Osteoblast (primary cell): Measurements from ENCODE around the gene NKD2. TPM values are rescaled to one million over a fixed set of nuclear protein-coding genes. Genes with fewer than 3 reads are reported as not detected.

Source experiments
- DNase-seq: peaks from one replicate; pipeline ENCODE4 v3.0.0; 2011; ENCODE audit warnings: low spot score, mixed read lengths; ENCODE audit not compliant: insufficient read length; ENCODE audit errors: missing footprints
- H2AFZ ChIP-seq: 2 replicates; pipeline ENCODE4 v1.6.0; 2011; ENCODE audit warnings: mild to moderate bottlenecking, low read length
- H3K27ac ChIP-seq: 2 replicates; pipeline ENCODE4 v1.5.1; 2011; ENCODE audit warnings: mild to moderate bottlenecking, low read depth, low read length, moderate library complexity
- H3K27me3 ChIP-seq: 2 replicates; pipeline ENCODE4 v1.6.0; 2012; ENCODE audit warnings: mild to moderate bottlenecking, control low read depth, inconsistent platforms, low read length, moderate library complexity; ENCODE audit not compliant: insufficient read depth
- H3K36me3 ChIP-seq: 2 replicates; pipeline ENCODE4 v1.5.1; 2011; ENCODE audit warnings: mild to moderate bottlenecking, low read length, control low read depth, moderate library complexity; ENCODE audit not compliant: insufficient read depth
- H3K4me1 ChIP-seq: 2 replicates; pipeline ENCODE4 v1.5.1; 2011; ENCODE audit warnings: mild to moderate bottlenecking, low read length, control low read depth, moderate library complexity; ENCODE audit not compliant: insufficient read depth
- H3K4me2 ChIP-seq: 2 replicates; pipeline ENCODE4 v1.6.0; 2011; ENCODE audit warnings: mild to moderate bottlenecking, low read length; ENCODE audit not compliant: insufficient read depth
- H3K4me3 ChIP-seq: fragments of 200-600 bp; sonication (generic); 3 replicates; pipeline ENCODE4 v1.5.1; 2012; ENCODE audit warnings: mild to moderate bottlenecking, low read length, inconsistent platforms; ENCODE audit not compliant: insufficient read depth
- H3K79me2 ChIP-seq: 2 replicates; pipeline ENCODE4 v1.6.0; 2012; ENCODE audit warnings: mild to moderate bottlenecking, low read length, control low read depth, inconsistent platforms; ENCODE audit not compliant: insufficient read depth
- H3K9me3 ChIP-seq: 2 replicates; pipeline ENCODE4 v1.5.1; 2011; ENCODE audit warnings: low read depth, low read length, control low read depth
- H4K20me1 ChIP-seq: 2 replicates; pipeline ENCODE4 v1.6.0; 2012; ENCODE audit warnings: mild to moderate bottlenecking, low read length, control low read depth; ENCODE audit not compliant: insufficient read depth
- total RNA-seq: library from RNA; depleted of rRNA; stranded (reverse); fragments of >200 nt; gene quantifications from 2 replicates; pipeline ENCODE4 v1.2.3, GENCODE V29; 2012
- TF ChIP-seq, protein P1 (sequence below): IDR thresholded peaks from 2 replicates; pipeline ENCODE4 v1.5.1; 2011; ENCODE audit warnings: mild to moderate bottlenecking, low read depth, low read length, moderate library complexity; ENCODE audit errors: extremely low read depth

The NKD2 gene
- total RNA-seq, 1 donor: under 0.01 TPM

DNA sequence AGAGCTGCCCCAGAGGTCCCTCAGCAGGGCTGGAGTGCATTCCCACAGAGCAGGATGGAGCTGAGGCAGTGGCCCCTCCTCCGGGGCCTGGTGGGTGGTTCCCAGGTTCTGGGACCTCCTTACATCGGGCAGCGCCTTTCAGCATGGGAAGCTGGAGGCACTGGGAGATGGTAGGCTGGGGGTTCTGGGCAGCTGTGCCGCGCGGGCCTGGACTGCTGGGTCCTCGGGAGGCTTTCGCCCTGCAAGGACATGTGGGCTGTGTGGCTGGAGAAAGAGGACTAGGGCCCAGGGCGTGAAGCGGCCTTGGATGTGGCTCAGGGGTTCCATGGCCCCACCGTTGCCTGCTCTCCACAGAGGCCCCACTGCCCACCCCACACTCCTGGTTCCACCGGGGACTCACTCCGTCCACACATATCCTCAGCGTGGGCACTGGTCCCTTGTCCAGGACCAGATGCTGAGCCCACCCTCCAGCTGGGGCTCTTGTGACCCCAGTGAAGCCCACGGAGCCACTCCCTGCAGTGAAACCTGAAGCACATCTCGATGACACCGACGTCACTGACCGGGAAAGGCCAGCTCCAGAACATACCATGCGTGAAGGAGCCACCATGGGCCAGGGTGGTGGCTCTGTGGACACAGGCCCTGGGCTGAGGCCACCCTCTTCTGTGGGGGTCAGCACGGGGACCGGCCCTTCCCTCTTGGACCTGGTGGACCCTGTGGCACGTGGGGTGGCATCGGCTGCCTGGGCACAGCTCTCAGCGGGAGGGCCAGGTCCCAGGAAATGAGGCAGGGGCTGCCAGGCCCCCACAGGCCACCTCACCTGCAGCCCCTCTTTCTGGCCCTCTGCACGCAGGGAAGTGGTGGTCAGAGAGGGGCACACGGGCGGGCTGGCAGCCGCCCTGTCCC, 31.5 kb upstream of the NKD2 start:
- no peak overlapping the region for H2AFZ ChIP-seq
- H3K36me3 ChIP-seq: no peaks in the 10 kb centered on the region
- H3K79me2 ChIP-seq: no peaks in the 10 kb centered on the region
- no peaks in the 10 kb centered on the region for H3K4me1 ChIP-seq
- TF ChIP-seq, protein P1, sequence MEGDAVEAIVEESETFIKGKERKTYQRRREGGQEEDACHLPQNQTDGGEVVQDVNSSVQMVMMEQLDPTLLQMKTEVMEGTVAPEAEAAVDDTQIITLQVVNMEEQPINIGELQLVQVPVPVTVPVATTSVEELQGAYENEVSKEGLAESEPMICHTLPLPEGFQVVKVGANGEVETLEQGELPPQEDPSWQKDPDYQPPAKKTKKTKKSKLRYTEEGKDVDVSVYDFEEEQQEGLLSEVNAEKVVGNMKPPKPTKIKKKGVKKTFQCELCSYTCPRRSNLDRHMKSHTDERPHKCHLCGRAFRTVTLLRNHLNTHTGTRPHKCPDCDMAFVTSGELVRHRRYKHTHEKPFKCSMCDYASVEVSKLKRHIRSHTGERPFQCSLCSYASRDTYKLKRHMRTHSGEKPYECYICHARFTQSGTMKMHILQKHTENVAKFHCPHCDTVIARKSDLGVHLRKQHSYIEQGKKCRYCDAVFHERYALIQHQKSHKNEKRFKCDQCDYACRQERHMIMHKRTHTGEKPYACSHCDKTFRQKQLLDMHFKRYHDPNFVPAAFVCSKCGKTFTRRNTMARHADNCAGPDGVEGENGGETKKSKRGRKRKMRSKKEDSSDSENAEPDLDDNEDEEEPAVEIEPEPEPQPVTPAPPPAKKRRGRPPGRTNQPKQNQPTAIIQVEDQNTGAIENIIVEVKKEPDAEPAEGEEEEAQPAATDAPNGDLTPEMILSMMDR: no peak
- no peak overlapping the region for H3K27ac ChIP-seq
- peaks cover 17% of the 10 kb centered on the region for H3K27me3 ChIP-seq
- H3K9me3 ChIP-seq: no peaks in the 10 kb centered on the region
- H3K4me3 ChIP-seq: no peak overlapping the region
- no peak overlapping the region for H3K4me2 ChIP-seq
- H4K20me1 ChIP-seq: no peaks in the 10 kb centered on the region
- DNase-seq: peak; percentile 51

DNA sequence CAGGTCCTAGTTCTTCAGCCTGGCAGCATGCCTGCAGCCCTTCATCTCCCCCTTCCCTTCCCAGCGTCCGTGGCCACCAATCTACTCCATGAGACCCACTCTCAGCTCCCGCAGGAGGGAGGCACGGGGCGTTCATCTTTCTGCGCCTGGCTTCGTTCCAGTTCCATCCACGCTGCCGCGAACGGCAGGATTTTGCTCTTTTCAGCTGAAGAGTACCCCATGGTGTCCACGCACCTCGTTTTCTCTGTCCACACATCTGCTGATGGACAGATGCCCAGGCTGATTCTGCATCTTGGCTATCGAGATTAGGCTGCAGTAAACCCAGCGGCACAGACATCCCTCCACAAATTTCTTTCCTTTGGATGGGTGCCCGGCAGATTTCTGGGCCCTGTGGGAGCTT, 30.5 kb upstream of the NKD2 start:
- H3K4me1 ChIP-seq: no peaks in the 10 kb centered on the region
- H3K27me3 ChIP-seq: peaks cover 16% of the 10 kb centered on the region
- H3K27ac ChIP-seq: no peak overlapping the region
- H3K4me2 ChIP-seq: no peak overlapping the region
- no peaks in the 10 kb centered on the region for H3K79me2 ChIP-seq
- no peaks in the 10 kb centered on the region for H3K9me3 ChIP-seq
- H3K36me3 ChIP-seq: no peaks in the 10 kb centered on the region
- H4K20me1 ChIP-seq: no peaks in the 10 kb centered on the region
- peak; percentile 71 for DNase-seq
- H2AFZ ChIP-seq: no peak overlapping the region
- TF ChIP-seq, protein P1: no peak
- H3K4me3 ChIP-seq: no peak overlapping the region

GRCh38 chr5:978693-979092, 29.9 kb upstream of the NKD2 start:
- H3K4me1 ChIP-seq: peaks cover 3% of the 10 kb centered on the region
- no peaks in the 10 kb centered on the region for H3K79me2 ChIP-seq
- H3K36me3 ChIP-seq: no peaks in the 10 kb centered on the region
- no peak overlapping the region for H3K4me2 ChIP-seq
- peaks cover 14% of the 10 kb centered on the region for H3K27me3 ChIP-seq
- no peaks in the 10 kb centered on the region for H3K9me3 ChIP-seq
- H3K4me3 ChIP-seq: no peak overlapping the region
- H4K20me1 ChIP-seq: no peaks in the 10 kb centered on the region
- H2AFZ ChIP-seq: no peak overlapping the region
- TF ChIP-seq, protein P1: no peak
- H3K27ac ChIP-seq: no peak overlapping the region
- peak; percentile 81 for DNase-seq

DNA sequence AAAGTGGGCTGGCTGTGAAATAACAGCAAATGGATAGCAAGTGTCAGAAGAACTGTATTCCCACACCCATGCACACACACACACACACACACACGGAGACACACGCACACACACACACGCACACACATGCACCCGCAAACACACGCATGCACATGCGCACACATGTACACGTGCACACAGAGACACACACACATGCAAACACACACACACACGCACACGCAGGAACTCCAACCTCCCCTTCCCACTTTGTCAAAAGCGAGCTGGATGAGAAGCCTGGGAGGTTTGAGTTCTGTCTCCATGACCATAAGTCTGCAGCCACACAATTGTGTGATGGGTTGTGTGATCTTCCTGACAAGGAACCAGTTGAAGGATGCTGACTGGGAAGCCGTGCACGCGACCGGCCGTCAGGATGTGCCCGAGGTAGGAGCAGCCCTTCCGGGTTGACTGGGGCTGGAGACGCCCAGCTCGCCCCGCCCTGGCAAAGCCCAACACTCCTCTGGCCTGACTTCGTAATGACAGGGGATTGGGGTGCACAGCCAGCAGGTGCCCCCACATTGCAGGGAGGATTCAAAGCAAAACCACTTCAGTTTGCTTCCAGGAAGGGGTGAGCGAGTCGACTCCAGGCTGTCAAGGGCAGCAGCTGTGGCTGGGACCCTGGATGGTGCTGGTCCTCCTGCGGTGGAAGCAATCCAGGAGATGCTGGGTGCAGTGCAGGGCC, 29.3 kb upstream of the NKD2 start:
- TF ChIP-seq, protein P1: no peak
- no peaks in the 10 kb centered on the region for H4K20me1 ChIP-seq
- peaks cover 17% of the 10 kb centered on the region for H3K27me3 ChIP-seq
- H3K4me1 ChIP-seq: peaks cover 7% of the 10 kb centered on the region
- no peak overlapping the region for H2AFZ ChIP-seq
- no peaks in the 10 kb centered on the region for H3K36me3 ChIP-seq
- no peak overlapping the region for H3K4me2 ChIP-seq
- peak; percentile 52 for DNase-seq
- H3K9me3 ChIP-seq: no peaks in the 10 kb centered on the region
- no peaks in the 10 kb centered on the region for H3K79me2 ChIP-seq
- no peak overlapping the region for H3K27ac ChIP-seq
- H3K4me3 ChIP-seq: no peak overlapping the region
